ENCODE data around the gene KIRREL3.

The KIRREL3 gene

GRCh38 chr11:126697936-126698335, 302.6 kb downstream of the KIRREL3 start:
- H3K4me3 ChIP-seq (ENCODE audit: low read depth, low read length), result no peak overlapping the region
- TF ChIP-seq, protein P1, sequence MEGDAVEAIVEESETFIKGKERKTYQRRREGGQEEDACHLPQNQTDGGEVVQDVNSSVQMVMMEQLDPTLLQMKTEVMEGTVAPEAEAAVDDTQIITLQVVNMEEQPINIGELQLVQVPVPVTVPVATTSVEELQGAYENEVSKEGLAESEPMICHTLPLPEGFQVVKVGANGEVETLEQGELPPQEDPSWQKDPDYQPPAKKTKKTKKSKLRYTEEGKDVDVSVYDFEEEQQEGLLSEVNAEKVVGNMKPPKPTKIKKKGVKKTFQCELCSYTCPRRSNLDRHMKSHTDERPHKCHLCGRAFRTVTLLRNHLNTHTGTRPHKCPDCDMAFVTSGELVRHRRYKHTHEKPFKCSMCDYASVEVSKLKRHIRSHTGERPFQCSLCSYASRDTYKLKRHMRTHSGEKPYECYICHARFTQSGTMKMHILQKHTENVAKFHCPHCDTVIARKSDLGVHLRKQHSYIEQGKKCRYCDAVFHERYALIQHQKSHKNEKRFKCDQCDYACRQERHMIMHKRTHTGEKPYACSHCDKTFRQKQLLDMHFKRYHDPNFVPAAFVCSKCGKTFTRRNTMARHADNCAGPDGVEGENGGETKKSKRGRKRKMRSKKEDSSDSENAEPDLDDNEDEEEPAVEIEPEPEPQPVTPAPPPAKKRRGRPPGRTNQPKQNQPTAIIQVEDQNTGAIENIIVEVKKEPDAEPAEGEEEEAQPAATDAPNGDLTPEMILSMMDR (IDR thresholded peaks at IDR 0.05; ENCODE audit: insufficient read depth, low read length, missing control alignments), result no peak
- ChIA-PET CTCF (no interaction called here), POLR2A (no interaction called here)
- DNase-seq (ENCODE audit: low read depth, low spot score), result no peak

GRCh38 chr11:126696982-126697381, 303.6 kb downstream of the KIRREL3 start:
- DNase-seq (ENCODE audit: low read depth, low spot score), result no peak
- ChIA-PET POLR2A (no interaction called here), CTCF (interaction anchor here (0.7 to 1.2 kb wide), 3 partner anchors 11 to 19 kb away, joined by 3 read pairs; no protein-coding TSS in a partner anchor)
- no peak overlapping the region for H3K4me3 ChIP-seq (ENCODE audit: low read depth, low read length)
- TF ChIP-seq, protein P1 (IDR thresholded peaks at IDR 0.05; ENCODE audit: insufficient read depth, low read length, missing control alignments), result no peak

- POLR2A ChIA-PET, result no interaction called here
- CTCF ChIA-PET, result no interaction called here
- DNase-seq (ENCODE audit: low read depth, low spot score), result no peak
- no peak overlapping the region for H3K4me3 ChIP-seq (ENCODE audit: low read depth, low read length)
- TF ChIP-seq, protein P1 (IDR thresholded peaks at IDR 0.05; ENCODE audit: insufficient read depth, low read length, missing control alignments), result no peak
These were observed 305.3 kb downstream of the KIRREL3 start for GRCh38 chr11:126695293-126695692.

- TF ChIP-seq, protein P1 (IDR thresholded peaks at IDR 0.05; ENCODE audit: insufficient read depth, low read length, missing control alignments), result no peak
- ChIA-PET CTCF (interaction anchor here (1.0 kb wide), 1 partner anchor 22 kb away, joined by 3 read pairs; no protein-coding TSS in a partner anchor), POLR2A (interaction anchor here (0.6 kb wide), 1 partner anchor 56 kb away, joined by 3 read pairs; no protein-coding TSS in a partner anchor)
- no peak overlapping the region for H3K4me3 ChIP-seq (ENCODE audit: low read depth, low read length)
- DNase-seq (ENCODE audit: low read depth, low spot score), result no peak
These were observed 306.4 kb downstream of the KIRREL3 start for GRCh38 chr11:126694065-126694625.

- TF ChIP-seq, protein P1 (IDR thresholded peaks at IDR 0.05; ENCODE audit: insufficient read depth, low read length, missing control alignments), result no peak
- no peak overlapping the region for H3K4me3 ChIP-seq (ENCODE audit: low read depth, low read length)
- DNase-seq (ENCODE audit: low read depth, low spot score), result no peak
- POLR2A ChIA-PET, result no interaction called here
- CTCF ChIA-PET, result interaction anchor here (1.6 kb wide), 1 partner anchor 29 kb away, joined by 5 read pairs; no protein-coding TSS in a partner anchor
These were observed 313.1 kb downstream of the KIRREL3 start for GRCh38 chr11:126687477-126687876.

DNA sequence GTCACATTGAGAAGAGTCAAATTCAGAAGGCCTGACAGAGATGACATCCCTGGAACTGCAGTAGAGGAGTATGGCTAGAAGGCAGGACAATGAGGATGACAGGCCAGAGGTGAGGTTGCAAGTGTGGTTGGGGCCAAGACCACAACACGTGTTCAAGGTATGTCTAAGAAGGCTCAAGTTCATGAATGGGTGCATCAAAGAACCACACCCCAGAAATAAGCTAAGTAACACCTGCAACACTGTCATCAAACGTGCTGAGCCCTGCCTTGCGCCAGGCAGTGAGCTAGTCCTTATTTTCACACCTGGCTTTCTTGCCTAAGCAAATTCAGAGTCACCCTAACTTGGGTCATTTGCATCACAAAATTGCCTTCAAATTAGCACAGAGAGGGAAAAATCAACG, 313.6 kb downstream of the KIRREL3 start:
- TF ChIP-seq, protein P1 (IDR thresholded peaks at IDR 0.05; ENCODE audit: insufficient read depth, low read length, missing control alignments), result no peak
- ChIA-PET POLR2A (no interaction called here), CTCF (interaction anchor here (1.6 kb wide), 1 partner anchor 30 kb away, joined by 5 read pairs; no protein-coding TSS in a partner anchor)
- no peak overlapping the region for H3K4me3 ChIP-seq (ENCODE audit: low read depth, low read length)
- no peak for DNase-seq (ENCODE audit: low read depth, low spot score)
